ENCODE measurements around the gene OVCA2. TPM values are rescaled to one million over a fixed set of nuclear protein-coding genes. Genes with fewer than 3 reads are reported as not detected.

The OVCA2 gene
- total RNA-seq, 1 experiment from 2014 or later: 24.6 TPM

GRCh38 chr17:2044263-2044894, 2.6 kb downstream of the OVCA2 start:
- Histone ChIP-seq H3K18ac (ENCODE audit: insufficient read length, low read depth, low read length) (no peak overlapping the region), H3K9me3 (ENCODE audit: control insufficient read depth, low read depth, low read length) (no peaks in the 10 kb centered on the region), H3K4ac (ENCODE audit: low read depth, low read length) (no peak overlapping the region), H3K79me2 (ENCODE audit: insufficient read depth, low read length) (no peaks in the 10 kb centered on the region), H3K4me2 (ENCODE audit: insufficient read depth, insufficient read length, low read length) (no peak overlapping the region), H3K14ac (ENCODE audit: insufficient read depth, low read length) (no peak overlapping the region), H4K8ac (replicated peaks; ENCODE audit: insufficient read length, low read depth, low read length) (no peak overlapping the region), H3T11ph (ENCODE audit: low read length) (no peak overlapping the region), H2BK5ac (ENCODE audit: insufficient read length, low read length) (no peak overlapping the region), H4K91ac (ENCODE audit: insufficient read length, low read depth, low read length) (no peak overlapping the region), H3K23me2 (ENCODE audit: insufficient read length, low read depth, low read length, poor library complexity, severe bottlenecking) (peaks cover 9% of the 10 kb centered on the region), H3K4me1 (ENCODE audit: insufficient read depth, low read length) (no peaks in the 10 kb centered on the region), H3K27me3 (ENCODE audit: insufficient read depth, low read length) (peaks cover 8% of the 10 kb centered on the region), H4K20me1 (ENCODE audit: control insufficient read depth, insufficient read depth, insufficient read length) (no peaks in the 10 kb centered on the region), H3K27ac (ENCODE audit: insufficient read length, low read depth, low read length) (no peak overlapping the region), H3K56ac (ENCODE audit: insufficient read length, low read depth, low read length) (no peak overlapping the region), H2AFZ (ENCODE audit: low read length) (no peak overlapping the region), H2BK20ac (ENCODE audit: low read depth, low read length, poor library complexity, severe bottlenecking) (no peak overlapping the region), H2BK120ac (ENCODE audit: low read depth, low read length, poor library complexity, severe bottlenecking) (no peak overlapping the region), H3K9ac (ENCODE audit: extremely low read depth, insufficient read length, low read length) (no peak overlapping the region), H3K79me1 (ENCODE audit: insufficient read depth, low read depth, low read length, poor library complexity, severe bottlenecking) (no peaks in the 10 kb centered on the region), H4K5ac (ENCODE audit: insufficient read length, low read depth, low read length) (no peak overlapping the region), H2BK12ac (ENCODE audit: insufficient read length, low read depth, low read length) (no peak overlapping the region), H2BK15ac (ENCODE audit: low read depth, low read length) (no peak overlapping the region), H2AK5ac (ENCODE audit: insufficient read length, low read length) (no peak overlapping the region), H3K23ac (ENCODE audit: insufficient read length, low read depth, low read length) (no peak overlapping the region)
- Mint-ChIP-seq H3K9me3 (no peaks in the 10 kb centered on the region), H3K27ac (no peak overlapping the region), H3K27me3 (ENCODE audit: low read depth) (peaks cover 34% of the 10 kb centered on the region), H3K36me3 (ENCODE audit: insufficient read depth in 1 of 3, low read depth in 3 of 3) (peaks cover 7 to 19% (median 13%) of the 10 kb centered on the region in 3 experiments), H3K4me3 (no peak overlapping the region), H3K4me1 (peaks cover 10 to 15% of the 10 kb centered on the region in 2 experiments)
- WGBS (ENCODE audit: extremely low coverage, insufficient read length, low lambda C conversion rate): no CpG with 5 or more reads among the region's 5 CpGs
- TF ChIP-seq CTCF (conservative IDR thresholded peaks at IDR 0.05): no peak
- no peak for DNase-seq

Measured in H9 (cell line).